Limb (tissue), 2 donors: Measurements from ENCODE around the gene RBM20.

Source experiments
- DNase-seq, 2 donors: peaks; one replicate each; pipeline ENCODE4 v3.0.0-alpha.2; 2016; ENCODE audit errors: extremely low spot score in 2 of 2

Gene RBM20

DNA sequence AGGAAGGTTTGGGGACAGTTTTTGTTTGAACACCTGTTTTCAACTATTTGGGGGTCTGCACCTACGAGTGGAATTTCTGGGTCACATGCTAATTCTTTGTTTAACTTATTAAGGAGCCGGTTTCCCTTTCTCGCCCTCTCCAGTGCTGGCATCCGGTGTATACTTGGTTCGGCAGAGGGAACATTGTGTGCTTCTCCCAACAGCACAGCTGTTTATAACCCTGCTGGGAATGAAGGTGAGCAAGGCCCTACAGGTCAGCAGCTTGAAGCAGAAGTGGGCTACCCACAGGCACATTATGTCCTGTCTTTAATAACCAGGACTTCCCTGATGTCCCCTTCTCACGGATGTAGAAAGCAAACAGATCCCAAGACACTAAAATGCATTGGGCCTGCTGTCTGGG lies 140.1 kb downstream of the RBM20 start:
- no peak for DNase-seq

DNA sequence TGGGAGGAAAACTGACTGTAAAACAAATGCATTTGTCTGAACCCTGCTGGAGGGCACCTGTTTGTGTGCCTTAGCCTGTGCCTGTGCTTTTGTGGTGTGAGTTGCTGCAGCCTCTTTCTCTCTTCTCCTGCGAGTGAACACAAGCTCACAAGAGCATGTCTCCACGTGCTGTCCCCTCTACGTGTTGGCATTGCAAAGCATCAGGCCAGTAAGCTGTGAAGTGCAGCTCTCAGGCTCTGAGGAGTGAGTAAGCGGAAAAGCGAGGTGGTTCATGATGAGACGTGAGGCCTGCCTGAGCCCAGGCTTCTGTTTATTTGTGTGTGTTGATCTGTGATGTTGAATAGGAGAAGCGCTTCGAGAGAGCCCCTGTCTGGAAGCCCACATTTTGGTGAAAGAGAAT lies 142.0 kb downstream of the RBM20 start:
- DNase-seq, result no peak

DNA sequence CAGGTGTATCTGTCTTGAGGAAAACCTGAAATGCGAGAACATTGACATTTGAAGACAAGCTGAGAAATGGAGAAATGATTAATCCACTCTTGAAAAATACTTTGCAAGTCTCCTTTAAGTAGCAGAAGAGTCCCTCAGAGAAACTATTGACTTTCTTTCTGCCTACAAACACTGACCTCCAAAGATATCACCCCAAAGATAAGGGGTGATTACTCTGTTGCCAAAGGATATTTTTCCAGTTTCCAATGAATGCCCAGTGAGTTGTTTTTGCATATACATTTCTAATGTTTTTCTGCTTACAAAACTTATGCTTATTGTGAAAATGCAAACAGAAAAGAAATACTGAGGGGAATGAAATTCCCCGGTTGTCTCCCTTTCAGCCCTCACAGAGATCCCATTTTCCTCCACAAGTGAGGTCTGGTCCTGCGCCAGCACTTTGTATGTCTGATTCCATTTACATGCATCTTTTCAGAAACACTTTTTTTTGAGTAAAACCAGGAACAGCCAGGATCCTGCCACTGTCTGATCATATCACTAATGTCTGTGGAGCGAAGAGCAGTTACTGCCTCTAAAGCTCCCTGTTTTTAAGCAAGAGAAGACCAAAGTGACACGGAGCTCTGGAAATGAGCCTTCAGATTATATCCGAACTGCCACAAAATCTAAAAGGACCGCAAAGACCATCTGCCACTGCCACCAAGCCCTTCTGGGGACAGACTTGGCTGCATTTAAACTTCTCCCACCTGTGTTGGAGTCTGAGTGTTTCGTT lies 144.7 kb downstream of the RBM20 start:
- DNase-seq, result no peak

DNA sequence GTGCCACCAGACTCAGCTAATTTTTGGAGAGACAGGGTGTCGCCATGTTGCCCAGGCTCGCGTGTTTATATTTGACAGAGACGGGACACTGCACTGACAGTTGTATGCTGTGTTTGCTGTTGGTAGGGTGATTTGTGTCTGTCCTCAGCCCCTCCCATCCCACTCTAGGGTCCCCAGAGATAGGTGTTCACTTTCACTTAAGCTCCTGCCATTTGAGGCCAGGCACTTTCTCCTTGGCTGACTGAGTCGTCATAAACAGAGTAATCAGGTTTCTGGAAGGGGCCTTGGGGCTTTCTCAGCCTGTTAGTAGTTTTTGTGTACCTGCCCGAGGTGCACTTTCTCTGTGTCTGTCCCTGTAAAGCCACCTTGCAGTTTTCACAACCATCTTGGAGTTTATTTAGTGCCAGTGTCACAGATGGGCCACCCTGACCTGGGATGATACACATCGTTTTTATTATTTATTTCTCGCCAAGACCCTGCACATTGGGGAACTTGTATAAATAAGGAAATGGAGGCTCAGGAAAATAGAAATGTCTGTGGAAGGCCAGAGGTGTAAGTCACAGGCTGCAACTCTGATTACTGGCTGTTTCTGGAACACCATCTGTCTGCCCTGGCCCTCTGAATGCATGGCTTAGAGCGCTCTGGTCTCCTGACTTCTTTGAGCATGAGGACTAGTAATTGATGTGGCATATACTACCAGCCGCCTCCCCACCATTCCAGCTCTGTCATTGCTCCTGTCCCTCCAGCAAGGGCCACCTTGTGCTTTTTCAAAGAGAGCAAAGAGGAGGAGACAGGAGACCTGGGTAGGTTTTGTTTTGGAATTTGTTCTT lies 145.7 kb downstream of the RBM20 start:
- no peak for DNase-seq

DNA sequence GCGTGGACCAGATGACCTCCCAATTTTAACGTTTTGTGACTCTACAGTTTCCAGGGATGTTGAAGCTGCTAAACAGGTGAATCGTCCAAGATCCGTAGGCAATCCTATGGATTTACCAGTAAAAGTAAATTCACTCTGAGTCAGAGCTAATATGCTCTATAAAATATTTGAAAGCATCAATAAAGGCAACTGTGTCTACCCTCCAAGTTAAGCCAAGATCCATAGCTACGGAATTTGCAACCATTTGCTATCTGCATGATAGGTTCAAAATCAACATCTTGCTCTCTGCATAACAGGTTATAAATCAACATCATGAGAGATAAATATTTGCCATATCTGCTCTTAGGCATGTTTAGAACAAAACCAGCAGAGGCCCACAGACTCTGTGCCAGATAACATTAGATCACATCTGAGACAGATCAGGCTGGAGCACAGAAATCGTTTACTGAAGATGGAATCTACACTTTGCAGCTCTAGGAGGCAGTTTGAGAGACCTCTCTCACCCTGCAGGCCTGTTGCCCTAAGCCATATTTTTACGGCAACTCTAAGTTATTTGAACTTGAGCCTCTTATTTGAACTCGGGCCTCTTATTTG lies 146.9 kb downstream of the RBM20 start:
- no peak for DNase-seq

DNA sequence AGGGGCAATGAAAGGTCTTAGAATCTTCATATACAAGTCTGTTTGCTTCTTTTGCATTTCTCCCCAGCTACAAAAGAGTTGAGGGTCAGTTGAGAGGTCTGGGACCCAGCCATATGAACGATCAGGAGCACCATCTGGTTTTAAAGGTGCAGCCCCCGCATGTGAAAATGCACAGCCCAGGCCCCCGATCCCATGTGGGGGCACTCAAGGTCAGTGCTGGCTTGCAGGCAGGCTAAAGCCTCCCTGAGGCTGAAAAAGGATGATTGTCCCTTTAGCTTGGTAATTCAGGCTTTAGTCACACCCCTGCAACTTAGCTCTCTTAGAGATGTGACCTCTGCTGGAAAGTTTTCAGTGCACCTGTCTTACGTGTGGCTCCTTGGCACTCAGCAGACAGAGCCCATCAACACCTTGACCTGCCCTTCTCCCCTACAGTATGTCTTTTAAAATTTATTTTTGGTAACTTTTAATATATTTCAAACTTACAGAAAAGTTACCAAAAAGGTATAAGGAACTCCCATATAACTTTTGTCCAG lies 147.5 kb downstream of the RBM20 start:
- no peak for DNase-seq

DNA sequence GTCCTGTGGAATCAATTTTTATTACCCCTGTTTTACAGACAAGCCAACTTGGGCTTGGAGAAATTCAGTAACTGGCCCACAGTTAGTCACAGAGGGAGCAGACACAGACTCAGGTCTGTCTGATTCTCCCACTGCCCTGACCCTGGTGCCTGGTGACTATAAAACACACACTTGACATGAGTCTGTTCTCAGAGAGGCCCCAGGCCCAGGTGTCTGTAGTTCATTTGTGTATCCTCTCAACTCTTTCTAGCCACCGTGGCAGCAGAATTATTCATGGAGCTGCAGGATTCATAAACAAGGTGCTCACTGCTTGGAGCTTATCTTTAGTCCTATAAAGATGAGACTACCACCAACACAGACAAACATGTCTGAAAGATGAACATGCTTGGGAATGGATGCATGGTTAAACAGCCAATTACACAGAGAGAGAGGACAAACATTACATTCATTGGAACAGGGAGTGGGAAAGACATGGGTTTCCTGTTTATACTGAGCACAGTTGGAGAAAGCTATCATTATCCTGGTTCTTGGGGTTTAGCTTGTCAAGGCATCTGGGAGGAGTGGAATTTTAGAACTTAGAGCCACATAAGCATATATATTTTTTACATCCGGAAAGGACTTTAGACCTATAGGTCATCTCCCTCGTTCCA lies 148.5 kb downstream of the RBM20 start:
- DNase-seq, result no peak

DNA sequence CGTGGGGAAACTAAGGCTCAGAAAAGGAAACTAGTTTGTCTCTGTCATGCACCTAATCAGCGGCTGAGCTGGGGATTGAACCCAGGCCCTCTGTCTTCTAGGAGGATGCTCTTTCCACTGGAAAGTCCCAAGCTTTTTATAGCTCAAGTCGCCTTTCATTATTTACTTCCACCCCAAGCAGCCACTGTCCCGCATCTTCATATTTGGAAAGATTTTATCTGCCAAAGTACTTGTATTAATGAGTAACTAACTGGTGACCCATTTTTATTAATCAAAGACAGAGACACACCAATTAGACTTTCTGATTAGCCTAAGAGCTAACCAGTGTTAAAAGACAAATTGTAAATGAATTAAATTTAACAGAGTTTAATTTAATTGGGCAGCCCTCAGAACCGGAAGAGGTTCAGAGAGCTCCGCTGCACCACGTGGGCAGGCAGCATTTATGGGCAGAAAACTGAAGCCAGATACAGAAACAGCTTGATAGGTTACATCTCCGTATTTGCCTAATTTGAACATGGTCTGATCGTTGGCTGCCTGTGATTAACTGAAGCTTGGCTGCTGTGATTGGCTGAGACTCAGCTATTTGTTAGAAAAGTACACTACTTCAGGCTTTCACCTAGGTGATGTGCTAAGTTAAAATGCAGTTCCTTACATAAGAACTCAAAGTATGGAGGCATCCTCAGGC lies 149.1 kb downstream of the RBM20 start:
- DNase-seq, result no peak

DNA sequence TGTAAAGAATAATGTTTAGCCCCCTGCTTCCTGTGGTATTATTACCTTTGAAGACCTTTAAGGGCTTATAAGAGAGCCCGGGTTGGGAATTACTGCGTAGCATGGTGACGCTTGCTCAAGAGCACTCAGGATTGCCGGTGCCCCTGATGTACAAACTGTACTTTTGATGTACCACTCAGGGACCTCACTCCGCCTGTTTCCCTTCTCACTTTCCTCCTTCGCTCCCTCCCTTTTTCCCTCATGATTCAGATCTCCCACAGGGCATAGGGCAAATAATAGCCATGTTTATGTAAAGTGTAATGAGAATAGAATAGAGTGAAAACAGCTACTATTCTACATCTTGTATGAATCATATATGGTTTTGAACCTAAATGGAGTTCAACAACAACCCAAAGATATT lies 149.8 kb downstream of the RBM20 start:
- DNase-seq, result no peak

DNA sequence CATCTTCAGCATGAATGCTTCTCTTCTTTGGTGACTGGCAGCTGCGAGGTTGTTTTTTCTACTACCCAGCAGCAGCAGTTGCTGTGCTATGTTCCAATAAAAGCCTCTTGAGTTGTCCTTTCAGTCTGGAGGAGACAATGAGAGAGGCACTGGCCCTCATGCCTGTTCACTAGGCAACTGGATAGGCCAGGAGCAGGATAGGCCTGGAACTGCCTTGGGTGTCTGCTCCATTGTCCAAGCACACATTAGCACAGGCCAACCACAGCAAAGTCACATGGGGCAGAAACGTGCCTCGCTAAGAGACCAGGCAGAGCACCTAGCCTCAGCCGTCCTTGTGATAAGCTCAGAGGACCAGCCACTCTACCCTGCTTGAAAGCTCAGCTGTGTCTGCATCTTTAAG lies 150.7 kb downstream of the RBM20 start:
- DNase-seq, result peak in 1 of 2 donors; percentile 38

DNA sequence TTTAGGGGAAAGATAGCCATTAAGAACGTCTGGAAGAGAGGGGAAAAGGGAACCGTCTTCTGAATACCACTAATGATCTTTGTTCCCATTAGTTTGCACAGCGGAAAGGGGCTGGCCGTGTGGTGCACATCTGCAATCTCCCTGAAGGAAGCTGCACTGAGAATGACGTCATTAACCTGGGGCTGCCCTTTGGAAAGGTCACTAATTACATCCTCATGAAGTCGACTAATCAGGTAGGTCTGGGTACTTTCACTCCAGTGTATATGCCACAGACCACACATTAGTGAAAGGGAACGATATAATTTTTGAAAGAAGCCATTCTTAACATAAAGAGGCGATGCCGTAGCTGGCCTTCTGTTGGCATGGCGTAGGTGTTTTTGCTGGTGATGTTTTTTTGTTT lies 153.3 kb downstream of the RBM20 start:
- no peak for DNase-seq

DNA sequence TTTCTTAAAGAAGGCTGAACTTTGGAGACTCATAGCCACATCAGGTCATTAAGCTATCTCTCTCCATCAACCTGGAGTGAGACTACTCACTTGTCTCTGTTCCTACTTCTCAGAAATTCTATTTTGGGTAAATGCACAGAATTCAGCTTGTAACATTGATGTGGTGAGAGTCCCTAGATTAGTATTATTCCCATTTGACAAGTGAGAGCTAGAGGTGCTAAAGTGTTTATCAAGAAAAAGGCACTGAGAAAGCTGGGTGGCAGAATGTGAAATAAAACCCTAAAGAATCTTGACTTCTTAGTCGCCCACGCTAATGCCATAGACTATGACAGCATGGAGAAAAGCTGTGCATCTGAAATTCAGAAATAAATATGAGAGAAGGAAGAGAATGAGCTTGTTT lies 154.2 kb downstream of the RBM20 start:
- DNase-seq, result no peak

DNA sequence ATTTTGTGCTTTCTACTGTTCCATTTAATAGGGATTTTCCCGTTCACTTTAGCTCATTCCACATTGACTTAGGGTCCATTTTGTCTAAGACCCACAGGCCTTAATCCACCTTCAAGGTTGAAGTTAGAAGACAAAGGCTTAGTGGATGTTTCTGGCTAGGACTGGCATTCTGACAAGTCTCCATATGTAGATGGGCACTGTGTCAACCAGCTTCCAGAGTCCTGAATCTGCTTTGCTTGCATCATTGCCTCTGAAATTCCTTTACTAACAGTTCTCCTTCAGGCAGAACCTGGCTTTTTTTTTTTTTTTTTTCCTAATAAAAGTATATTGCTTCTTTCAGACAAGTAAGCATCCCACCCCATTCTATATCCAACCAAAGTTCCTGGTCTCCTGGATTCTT lies 158.0 kb downstream of the RBM20 start:
- DNase-seq, result no peak

DNA sequence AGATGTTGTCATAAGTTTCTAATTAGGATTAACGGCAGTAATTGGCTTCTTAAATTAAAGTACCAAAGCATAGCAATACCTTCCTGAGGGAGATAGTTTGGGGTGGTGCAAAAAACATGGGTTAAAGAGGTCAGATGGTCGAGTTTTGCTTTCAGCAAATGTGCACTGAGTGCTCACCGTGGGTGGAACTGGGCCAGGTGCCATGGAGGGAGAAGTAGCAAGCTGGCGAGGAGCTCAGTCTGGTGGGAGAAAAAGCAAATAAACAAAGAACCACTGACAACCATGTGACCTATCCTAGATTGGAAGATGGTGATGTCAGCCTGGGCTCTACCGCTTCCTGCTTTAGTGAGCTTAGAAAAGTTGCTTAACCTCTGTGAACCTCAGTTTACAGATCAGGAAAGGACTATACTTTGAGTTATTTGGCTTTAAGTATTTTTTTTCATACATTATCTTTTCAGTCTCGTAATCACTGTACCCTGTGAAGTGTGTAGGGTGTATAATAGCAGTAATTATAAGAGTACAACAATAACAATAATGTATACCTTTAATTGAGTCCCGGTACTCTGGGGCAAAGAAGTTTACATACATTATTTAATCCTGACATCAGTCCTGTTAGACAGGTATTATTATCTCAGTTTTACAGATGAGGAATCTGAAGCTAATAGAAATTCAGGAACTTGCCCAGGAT lies 158.6 kb downstream of the RBM20 start:
- DNase-seq, result peak in 1 of 2 donors; percentile 62

DNA sequence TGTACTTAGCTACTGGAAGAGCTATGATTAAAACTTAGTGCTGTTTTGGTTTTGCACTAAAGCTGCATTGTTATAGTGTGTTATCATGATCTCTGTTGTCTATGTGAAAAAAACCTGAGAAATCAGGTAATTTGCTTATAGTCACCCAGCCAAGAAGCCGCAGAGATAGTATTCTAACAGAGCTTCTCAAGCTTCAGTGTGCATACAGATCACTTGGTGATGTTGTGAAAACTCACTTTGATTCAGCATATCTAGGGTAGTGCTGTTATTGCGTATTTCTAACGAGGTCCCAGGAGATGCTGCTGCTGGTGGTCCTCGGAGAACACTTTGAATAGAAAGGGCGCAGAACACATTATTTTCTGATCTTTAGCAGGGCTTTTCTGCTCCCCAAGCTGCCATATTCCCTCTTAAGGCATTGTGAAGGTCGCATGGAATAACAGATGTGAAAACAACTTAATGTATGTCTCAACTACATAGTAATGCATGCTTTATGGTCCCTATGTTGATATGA lies 159.2 kb downstream of the RBM20 start:
- no peak for DNase-seq

DNA sequence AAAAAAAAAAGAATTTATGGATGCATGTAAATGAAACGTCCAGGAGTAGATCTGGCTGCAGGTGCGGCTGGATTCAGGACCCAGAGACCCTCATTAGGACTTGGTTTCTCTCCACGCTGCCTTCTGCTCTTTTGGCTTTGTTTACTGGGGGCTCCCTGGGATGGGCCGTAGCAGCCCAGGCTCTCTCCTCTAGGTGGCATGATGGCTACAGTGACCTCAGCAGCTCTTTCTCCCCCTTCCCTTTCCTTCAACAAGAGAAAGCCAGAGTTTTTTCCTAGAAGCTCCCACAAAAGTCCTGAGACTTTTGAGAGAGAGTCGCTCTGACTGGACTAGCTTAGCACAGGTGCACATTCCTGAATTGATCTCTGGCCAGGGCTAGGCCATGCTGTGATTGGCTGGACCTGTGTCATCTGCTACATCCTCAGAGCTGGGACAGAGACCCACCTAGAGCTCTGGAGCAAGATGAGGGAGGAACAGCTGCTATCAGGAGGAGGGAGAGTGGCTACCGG lies 159.7 kb downstream of the RBM20 start:
- DNase-seq, result peak; percentile 54 to 65

DNA sequence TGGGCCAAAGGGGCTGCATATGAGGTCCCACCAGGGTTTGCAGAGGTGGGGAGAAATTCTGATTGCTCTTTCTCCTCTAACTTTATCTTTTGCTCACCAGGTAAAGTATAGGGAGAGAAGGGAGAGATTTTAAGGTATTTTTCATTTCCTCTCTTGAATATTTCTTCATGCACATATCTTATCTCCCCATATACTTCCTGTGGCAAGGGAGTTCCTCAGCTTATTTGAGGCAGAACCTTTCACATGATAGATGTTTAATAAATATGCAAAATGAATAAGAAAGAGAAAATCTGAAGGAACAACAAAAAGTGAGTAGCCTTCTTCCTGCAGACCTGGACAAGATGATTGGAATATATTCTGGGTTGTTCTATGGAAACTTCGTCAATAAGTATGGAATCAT lies 160.2 kb downstream of the RBM20 start:
- no peak for DNase-seq

DNA sequence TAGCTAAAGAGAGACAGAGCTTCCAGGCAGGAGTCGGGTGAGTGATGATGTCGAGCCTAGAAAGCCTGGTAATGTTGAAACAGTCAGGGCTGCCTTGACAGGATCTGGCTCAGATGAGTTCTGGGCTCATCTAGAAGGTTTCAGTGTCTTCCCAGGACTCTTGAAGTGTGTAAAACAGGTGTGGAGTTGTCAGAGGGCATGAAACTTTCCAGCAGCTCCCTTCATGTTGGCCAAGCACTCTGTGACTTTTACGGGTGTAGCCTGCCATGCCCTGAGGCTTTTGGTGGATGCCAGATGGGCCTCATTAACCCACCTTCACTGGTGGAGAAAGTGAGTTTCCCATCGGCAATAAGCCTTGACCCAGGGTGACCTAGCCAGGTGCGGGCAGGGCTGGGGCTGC lies 161.2 kb downstream of the RBM20 start:
- DNase-seq, result no peak

DNA sequence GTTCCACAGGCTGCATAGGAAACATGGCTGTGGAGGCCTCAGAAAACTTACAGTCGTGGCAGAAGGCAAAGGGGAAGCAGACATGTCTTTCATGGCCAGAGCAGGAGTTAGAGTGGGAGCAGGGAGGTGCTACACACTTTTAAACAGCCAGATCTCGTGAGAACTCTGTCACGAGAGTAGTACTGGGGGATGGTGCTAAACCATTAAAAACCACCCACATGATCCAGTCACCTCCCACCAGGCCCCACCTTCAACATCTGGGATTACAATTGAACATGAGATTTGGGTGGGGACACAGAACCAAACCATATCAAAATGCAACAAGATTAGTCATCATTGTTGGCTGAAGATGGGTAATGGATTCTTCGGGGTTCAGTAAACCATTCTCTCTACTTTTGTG lies 162.2 kb downstream of the RBM20 start:
- no peak for DNase-seq

DNA sequence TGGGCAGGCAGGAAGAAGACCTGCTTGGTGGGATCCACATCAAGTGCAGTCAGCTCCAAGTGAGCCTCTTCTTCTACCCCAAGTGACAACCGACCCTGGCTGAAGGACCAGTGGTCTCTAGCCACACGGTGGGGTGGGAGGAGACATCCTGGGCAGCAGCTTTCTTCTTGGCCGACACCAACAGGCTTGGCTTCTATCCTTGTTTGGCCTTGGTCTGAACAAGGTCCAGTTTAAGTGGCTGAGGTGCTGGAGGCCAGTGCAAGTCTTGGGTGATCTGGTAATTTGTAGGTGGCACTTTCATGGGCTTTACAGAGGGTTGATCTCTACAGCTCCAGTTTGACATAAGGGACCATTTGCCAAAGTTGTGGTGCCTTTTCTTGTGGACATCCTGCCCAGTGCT lies 164.0 kb downstream of the RBM20 start:
- DNase-seq, result no peak
